ENCODE measurements around the gene NMT1. TPM values are rescaled to one million over a fixed set of nuclear protein-coding genes. Genes with fewer than 3 reads are reported as not detected.

The NMT1 gene
- total RNA-seq, 6 donors from 2014 or later: 55.1 to 132 (median 92.3) TPM

DNA sequence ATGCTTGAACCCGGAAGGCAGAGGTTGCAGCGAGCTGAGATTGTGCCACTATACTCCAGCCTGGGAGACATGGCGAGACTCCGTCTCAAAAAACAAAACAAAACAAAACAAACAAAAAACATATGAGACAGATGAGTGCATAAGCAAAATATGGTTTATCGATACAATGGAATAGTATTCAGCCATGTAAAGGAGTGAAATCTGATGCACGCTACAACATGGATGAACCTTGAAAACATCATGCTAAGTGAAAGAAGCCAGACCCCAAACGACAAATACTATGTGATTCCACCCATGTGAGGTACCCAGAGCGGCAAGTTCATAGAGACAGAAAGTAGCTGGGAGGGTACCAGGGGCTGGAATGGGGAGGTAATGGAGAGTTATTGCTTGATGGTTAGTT lies 64.4 kb downstream of the NMT1 start:
- no peaks in the 10 kb centered on the region for H3K27me3 ChIP-seq
- no peak for TF ChIP-seq POLR2AphosphoS5 (IDR thresholded peaks at IDR 0.05)
- TF ChIP-seq EP300 (IDR thresholded peaks at IDR 0.05): no peak
- TF ChIP-seq, protein P1, sequence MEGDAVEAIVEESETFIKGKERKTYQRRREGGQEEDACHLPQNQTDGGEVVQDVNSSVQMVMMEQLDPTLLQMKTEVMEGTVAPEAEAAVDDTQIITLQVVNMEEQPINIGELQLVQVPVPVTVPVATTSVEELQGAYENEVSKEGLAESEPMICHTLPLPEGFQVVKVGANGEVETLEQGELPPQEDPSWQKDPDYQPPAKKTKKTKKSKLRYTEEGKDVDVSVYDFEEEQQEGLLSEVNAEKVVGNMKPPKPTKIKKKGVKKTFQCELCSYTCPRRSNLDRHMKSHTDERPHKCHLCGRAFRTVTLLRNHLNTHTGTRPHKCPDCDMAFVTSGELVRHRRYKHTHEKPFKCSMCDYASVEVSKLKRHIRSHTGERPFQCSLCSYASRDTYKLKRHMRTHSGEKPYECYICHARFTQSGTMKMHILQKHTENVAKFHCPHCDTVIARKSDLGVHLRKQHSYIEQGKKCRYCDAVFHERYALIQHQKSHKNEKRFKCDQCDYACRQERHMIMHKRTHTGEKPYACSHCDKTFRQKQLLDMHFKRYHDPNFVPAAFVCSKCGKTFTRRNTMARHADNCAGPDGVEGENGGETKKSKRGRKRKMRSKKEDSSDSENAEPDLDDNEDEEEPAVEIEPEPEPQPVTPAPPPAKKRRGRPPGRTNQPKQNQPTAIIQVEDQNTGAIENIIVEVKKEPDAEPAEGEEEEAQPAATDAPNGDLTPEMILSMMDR (IDR thresholded peaks at IDR 0.05): no peak
- no peak for TF ChIP-seq POLR2A (IDR thresholded peaks at IDR 0.05)
- H3K36me3 ChIP-seq: peaks cover 0 to 7% (median 0%) of the 10 kb centered on the region in 4 donors
- H3K9me3 ChIP-seq: no peaks in the 10 kb centered on the region
- ATAC-seq (ENCODE audit: low FRiP score in 2 of 2) (no peak), DNase-seq (no peak)
- no peak overlapping the region for H3K4me3 ChIP-seq
- WGBS, 2 donors: 98 to 99% methylated on average over 8 of the region's 8 CpGs
- peaks cover 49 to 64% (median 52%) of the 10 kb centered on the region in 4 donors for H3K4me1 ChIP-seq
- no peak overlapping the region for H3K27ac ChIP-seq

DNA sequence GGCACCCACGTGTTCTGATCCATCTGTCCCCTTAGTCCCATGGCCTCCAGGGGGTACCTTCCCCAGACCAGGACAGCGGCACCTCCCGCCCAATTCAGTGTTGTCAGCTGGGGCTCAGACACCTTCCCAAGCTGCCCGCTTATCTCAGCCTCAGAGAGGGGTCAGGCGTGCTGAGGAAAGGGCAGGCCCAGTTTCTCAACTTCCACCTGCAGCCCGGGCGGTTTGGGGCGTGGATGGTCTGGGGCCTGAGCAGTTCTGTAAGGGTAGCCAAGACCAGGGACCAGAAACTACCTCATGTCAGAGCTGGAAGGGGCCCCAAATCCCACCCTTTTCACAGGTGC lies 66.1 kb downstream of the NMT1 start:
- Histone ChIP-seq H3K27ac (peak overlapping the region; percentile 70 to 88 (median 78)), H3K36me3 (no peaks in the 10 kb centered on the region), H3K4me1 (peaks cover 58 to 74% (median 65%) of the 10 kb centered on the region in 4 donors), H3K9me3 (no peaks in the 10 kb centered on the region), H3K4me3 (no peak overlapping the region), H3K27me3 (no peaks in the 10 kb centered on the region)
- DNase-seq (no peak), ATAC-seq (ENCODE audit: low FRiP score in 2 of 2) (no peak)
- WGBS, 2 donors: 72 to 82% methylated on average over 4 to 8 of the region's 8 CpGs
- TF ChIP-seq, protein P1 (IDR thresholded peaks at IDR 0.05): no peak
- TF ChIP-seq EP300 (IDR thresholded peaks at IDR 0.05) (no peak), POLR2A (IDR thresholded peaks at IDR 0.05) (no peak), POLR2AphosphoS5 (IDR thresholded peaks at IDR 0.05) (no peak)

DNA sequence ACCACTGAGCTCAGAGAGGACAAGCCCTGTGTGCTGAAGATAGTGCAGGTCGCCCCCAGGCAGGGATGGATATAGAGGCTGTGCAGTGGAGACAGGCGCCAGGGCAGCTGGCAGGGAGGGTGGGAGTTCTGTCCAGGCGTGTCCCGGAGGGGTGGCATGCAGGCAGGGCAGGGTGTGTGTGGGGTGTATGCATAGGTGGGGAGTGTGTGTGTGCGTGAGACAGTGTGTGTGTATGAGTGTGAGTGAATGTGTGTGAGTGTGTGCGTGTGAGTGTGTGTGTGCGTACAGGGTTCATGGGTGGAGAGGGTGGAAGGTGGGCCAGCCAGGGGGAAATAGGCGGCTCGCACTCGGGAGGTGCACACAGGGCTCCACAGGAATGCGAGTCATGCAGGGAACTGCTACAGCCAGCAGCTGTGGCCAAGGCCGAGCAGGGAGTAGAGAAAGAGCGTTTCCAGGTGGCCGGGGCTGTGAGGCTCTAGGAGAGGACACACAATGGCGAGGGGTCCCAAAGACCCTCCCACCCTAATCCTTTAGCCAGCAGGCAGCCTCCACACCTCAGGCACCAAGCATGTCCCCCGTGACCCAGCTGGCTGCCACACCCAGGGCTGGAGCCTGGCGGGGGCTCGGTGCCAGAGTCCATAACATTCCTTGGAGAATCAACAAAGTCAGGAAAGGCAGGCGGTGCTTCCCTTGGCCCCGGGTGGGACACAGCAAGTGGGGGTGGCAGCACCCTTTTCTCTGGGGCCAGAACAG lies 66.6 kb downstream of the NMT1 start:
- no peak for TF ChIP-seq EP300 (IDR thresholded peaks at IDR 0.05)
- TF ChIP-seq POLR2A (IDR thresholded peaks at IDR 0.05): no peak
- TF ChIP-seq, protein P1 (IDR thresholded peaks at IDR 0.05): no peak
- peak in 1 of 2 donors; percentile 46 for TF ChIP-seq POLR2AphosphoS5 (IDR thresholded peaks at IDR 0.05)
- peaks cover 58 to 70% (median 62%) of the 10 kb centered on the region in 4 donors for H3K4me1 ChIP-seq
- peak; percentile 60 to 82 for DNase-seq
- H3K4me3 ChIP-seq: no peak overlapping the region
- 40 to 51% methylated on average over 14 to 20 of the region's 20 CpGs for WGBS, 2 donors
- no peaks in the 10 kb centered on the region for H3K9me3 ChIP-seq
- no peaks in the 10 kb centered on the region for H3K36me3 ChIP-seq
- peak overlapping the region; percentile 70 to 88 (median 78) for H3K27ac ChIP-seq
- peak in 1 of 2 donors; percentile 51 for ATAC-seq (ENCODE audit: low FRiP score in 2 of 2)
- no peaks in the 10 kb centered on the region for H3K27me3 ChIP-seq

DNA sequence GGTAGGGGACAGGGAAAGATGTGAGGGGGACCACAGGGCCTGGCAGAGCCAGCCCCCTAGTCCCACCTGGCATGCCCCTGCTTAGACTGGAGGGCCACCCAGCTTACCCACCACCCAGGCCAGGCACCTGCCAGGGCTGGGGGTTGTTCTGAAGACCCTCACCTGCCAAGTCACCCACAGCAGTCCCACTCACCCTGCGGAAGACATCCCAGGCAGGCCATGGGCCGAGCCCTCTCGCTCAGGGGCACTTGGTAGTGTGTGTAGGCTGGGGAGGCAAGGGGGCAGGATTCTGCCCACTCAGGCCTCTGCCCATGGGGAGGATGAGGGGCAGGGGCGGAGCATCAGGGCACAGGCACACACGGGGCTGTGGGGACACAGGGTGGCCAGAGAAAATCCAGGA lies 67.2 kb downstream of the NMT1 start:
- 69 to 74% methylated on average over 2 to 4 of the region's 5 CpGs for WGBS, 2 donors
- ATAC-seq (ENCODE audit: low FRiP score in 2 of 2): no peak
- no peaks in the 10 kb centered on the region for H3K9me3 ChIP-seq

More for the DNA sequence above, 67.2 kb downstream of the NMT1 start:
- no peak for DNase-seq
- Histone ChIP-seq H3K4me3 (no peak overlapping the region), H3K27ac (peak overlapping the region; percentile 70 to 88 (median 78)), H3K27me3 (no peaks in the 10 kb centered on the region), H3K4me1 (peaks cover 53 to 72% (median 61%) of the 10 kb centered on the region in 4 donors), H3K36me3 (no peaks in the 10 kb centered on the region)
- TF ChIP-seq, protein P1 (IDR thresholded peaks at IDR 0.05): no peak
- TF ChIP-seq POLR2AphosphoS5 (IDR thresholded peaks at IDR 0.05): no peak
- no peak for TF ChIP-seq POLR2A (IDR thresholded peaks at IDR 0.05)
- TF ChIP-seq EP300 (IDR thresholded peaks at IDR 0.05): no peak

Measured in upper lobe of left lung (tissue), 6 donors.